ENCODE results near the gene KIF26B. TPM values are rescaled to one million over a fixed set of nuclear protein-coding genes. Genes with fewer than 3 reads are reported as not detected.

KIF26B gene
- total and polyA plus RNA-seq, 2 experiments from 2014 or later: 2.5 to 8.0 TPM

- no peaks in the 10 kb centered on the region for H3F3A ChIP-seq (ENCODE audit: insufficient read depth)
- no peak for DNase-seq
- H3K36me3 ChIP-seq (ENCODE audit: low read depth): no peaks in the 10 kb centered on the region
- no peaks in the 10 kb centered on the region for H3K9me3 ChIP-seq (ENCODE audit: low read depth)
- H4K20me1 ChIP-seq (ENCODE audit: insufficient read depth): no peaks in the 10 kb centered on the region
- no peaks in the 10 kb centered on the region for H3K4me1 ChIP-seq (ENCODE audit: insufficient read depth)
- no peak overlapping the region for H3K4me2 ChIP-seq (ENCODE audit: unreplicated experiment)
- H3K27me3 ChIP-seq (replicated peaks; ENCODE audit: insufficient read depth): peaks cover 7% of the 10 kb centered on the region; the same call in 1 of the 2 replicates
- H3K79me2 ChIP-seq (ENCODE audit: insufficient read depth): no peaks in the 10 kb centered on the region
- in situ Hi-C loops (cut with MboI): loop anchor here (25.0 kb wide), 1 partner anchor 1328 kb away; no protein-coding TSS in a partner anchor
- TF ChIP-seq EZH2phosphoT487 (IDR thresholded peaks at IDR 0.05; ENCODE audit: insufficient read depth, low read depth): no peak
- no peak for TF ChIP-seq EZH2 (IDR thresholded peaks at IDR 0.05; ENCODE audit: insufficient read depth, poor library complexity, severe bottlenecking)
- H3K9me2 ChIP-seq (ENCODE audit: insufficient read depth): no peaks in the 10 kb centered on the region
- 71% methylated on average over 17 of the region's 17 CpGs for WGBS, 2 experiments (ENCODE audit: low coverage in 1 of 2, low lambda C conversion rate in 2 of 2, missing lambda C conversion rate in 2 of 2)
- no peak overlapping the region for H3K27ac ChIP-seq
- no peak overlapping the region for H3K4me3 ChIP-seq
- H3K9ac ChIP-seq: no peak overlapping the region
- no peak overlapping the region for H2AFZ ChIP-seq
Measured at GRCh38 chr1:245133995-245134715, 20.6 kb upstream of the KIF26B start.

GRCh38 chr1:245142171-245142798, 12.5 kb upstream of the KIF26B start:
- TF ChIP-seq EZH2 (IDR thresholded peaks at IDR 0.05; ENCODE audit: insufficient read depth, poor library complexity, severe bottlenecking) (no peak), EZH2phosphoT487 (IDR thresholded peaks at IDR 0.05; ENCODE audit: insufficient read depth, low read depth) (no peak)
- no peak overlapping the region for H3K27ac ChIP-seq
- H3K36me3 ChIP-seq (ENCODE audit: low read depth): no peaks in the 10 kb centered on the region
- no peak overlapping the region for H3K4me3 ChIP-seq
- no peak overlapping the region for H3K4me2 ChIP-seq (ENCODE audit: unreplicated experiment)
- H3F3A ChIP-seq (ENCODE audit: insufficient read depth): no peaks in the 10 kb centered on the region
- no peak overlapping the region for H2AFZ ChIP-seq
- H4K20me1 ChIP-seq (ENCODE audit: insufficient read depth): no peaks in the 10 kb centered on the region
- no peak for DNase-seq
- H3K79me2 ChIP-seq (ENCODE audit: insufficient read depth): no peaks in the 10 kb centered on the region
- peaks cover 3% of the 10 kb centered on the region; the same call in 1 of the 2 replicates for H3K27me3 ChIP-seq (replicated peaks; ENCODE audit: insufficient read depth)
- no peaks in the 10 kb centered on the region for H3K9me2 ChIP-seq (ENCODE audit: insufficient read depth)
- no peak overlapping the region for H3K9ac ChIP-seq
- 73 to 76% methylated on average over 18 of the region's 18 CpGs for WGBS, 2 experiments (ENCODE audit: low coverage in 1 of 2, low lambda C conversion rate in 2 of 2, missing lambda C conversion rate in 2 of 2)
- in situ Hi-C loops (cut with MboI): loop anchor here (25.0 kb wide), 1 partner anchor 1320 kb away; no protein-coding TSS in a partner anchor
- H3K4me1 ChIP-seq (ENCODE audit: insufficient read depth): no peaks in the 10 kb centered on the region
- H3K9me3 ChIP-seq (ENCODE audit: low read depth): no peaks in the 10 kb centered on the region

- H3F3A ChIP-seq (ENCODE audit: insufficient read depth): no peaks in the 10 kb centered on the region
- H3K9me3 ChIP-seq (ENCODE audit: low read depth): no peaks in the 10 kb centered on the region
- in situ Hi-C loops (cut with MboI): loop anchor here (25.0 kb wide), 1 partner anchor 1319 kb away; no protein-coding TSS in a partner anchor
- H3K4me2 ChIP-seq (ENCODE audit: unreplicated experiment): no peak overlapping the region
- H3K9me2 ChIP-seq (ENCODE audit: insufficient read depth): no peaks in the 10 kb centered on the region
- H3K27me3 ChIP-seq (replicated peaks; ENCODE audit: insufficient read depth): no peaks in the 10 kb centered on the region
- no peak overlapping the region for H3K4me3 ChIP-seq
- H3K27ac ChIP-seq: no peak overlapping the region
- H2AFZ ChIP-seq: no peak overlapping the region
- H3K36me3 ChIP-seq (ENCODE audit: low read depth): no peaks in the 10 kb centered on the region
- TF ChIP-seq EZH2phosphoT487 (IDR thresholded peaks at IDR 0.05; ENCODE audit: insufficient read depth, low read depth): no peak
- no peak for TF ChIP-seq EZH2 (IDR thresholded peaks at IDR 0.05; ENCODE audit: insufficient read depth, poor library complexity, severe bottlenecking)
- WGBS, 2 experiments (ENCODE audit: low coverage in 1 of 2, low lambda C conversion rate in 2 of 2, missing lambda C conversion rate in 2 of 2): 71 to 81% methylated on average over 8 to 14 of the region's 14 CpGs
- H3K79me2 ChIP-seq (ENCODE audit: insufficient read depth): no peaks in the 10 kb centered on the region
- no peak for DNase-seq
- H4K20me1 ChIP-seq (ENCODE audit: insufficient read depth): no peaks in the 10 kb centered on the region
- H3K9ac ChIP-seq: no peak overlapping the region
- no peaks in the 10 kb centered on the region for H3K4me1 ChIP-seq (ENCODE audit: insufficient read depth)
Measured at GRCh38 chr1:245142976-245143375, 11.8 kb upstream of the KIF26B start.

- H3F3A ChIP-seq (ENCODE audit: insufficient read depth): no peaks in the 10 kb centered on the region
- H2AFZ ChIP-seq: no peak overlapping the region
- no peaks in the 10 kb centered on the region for H3K9me2 ChIP-seq (ENCODE audit: insufficient read depth)
- in situ Hi-C loops (cut with MboI): loop anchor here (25.0 kb wide), 1 partner anchor 1318 kb away; no protein-coding TSS in a partner anchor
- 79 to 85% methylated on average over 8 of the region's 8 CpGs for WGBS, 2 experiments (ENCODE audit: low coverage in 1 of 2, low lambda C conversion rate in 2 of 2, missing lambda C conversion rate in 2 of 2)
- no peaks in the 10 kb centered on the region for H4K20me1 ChIP-seq (ENCODE audit: insufficient read depth)
- no peaks in the 10 kb centered on the region for H3K27me3 ChIP-seq (replicated peaks; ENCODE audit: insufficient read depth)
- H3K79me2 ChIP-seq (ENCODE audit: insufficient read depth): no peaks in the 10 kb centered on the region
- no peak for DNase-seq
- H3K27ac ChIP-seq: no peak overlapping the region
- H3K4me3 ChIP-seq: no peak overlapping the region
- no peaks in the 10 kb centered on the region for H3K36me3 ChIP-seq (ENCODE audit: low read depth)
- H3K4me2 ChIP-seq (ENCODE audit: unreplicated experiment): no peak overlapping the region
- H3K9me3 ChIP-seq (ENCODE audit: low read depth): no peaks in the 10 kb centered on the region
- H3K4me1 ChIP-seq (ENCODE audit: insufficient read depth): no peaks in the 10 kb centered on the region
- TF ChIP-seq EZH2 (IDR thresholded peaks at IDR 0.05; ENCODE audit: insufficient read depth, poor library complexity, severe bottlenecking) (no peak), EZH2phosphoT487 (IDR thresholded peaks at IDR 0.05; ENCODE audit: insufficient read depth, low read depth) (no peak)
- H3K9ac ChIP-seq: no peak overlapping the region
Measured at GRCh38 chr1:245143849-245144248, 10.9 kb upstream of the KIF26B start.

Data from GM23248 (cell line).